Skin of body (tissue), 2 donors: ENCODE data around the gene CCDC34. TPM values are rescaled to one million over a fixed set of nuclear protein-coding genes. Genes with fewer than 3 reads are reported as not detected.

Experiments
- DNase-seq: peaks from one replicate; lab custom pipeline; 2025; lab: John Stamatoyannopoulos, UW
- total RNA-seq: library from RNA; depleted of rRNA; stranded (reverse); fragments of >200 nt; gene quantifications from one replicate; pipeline ENCODE4 v1.2.3, GENCODE V29; 2014

Gene CCDC34
- total RNA-seq, 1 donor from 2014 or later, result 12.1 TPM

GRCh38 chr11:27291302-27291889, 71.6 kb downstream of the CCDC34 start:
- DNase-seq, result no peak

DNA sequence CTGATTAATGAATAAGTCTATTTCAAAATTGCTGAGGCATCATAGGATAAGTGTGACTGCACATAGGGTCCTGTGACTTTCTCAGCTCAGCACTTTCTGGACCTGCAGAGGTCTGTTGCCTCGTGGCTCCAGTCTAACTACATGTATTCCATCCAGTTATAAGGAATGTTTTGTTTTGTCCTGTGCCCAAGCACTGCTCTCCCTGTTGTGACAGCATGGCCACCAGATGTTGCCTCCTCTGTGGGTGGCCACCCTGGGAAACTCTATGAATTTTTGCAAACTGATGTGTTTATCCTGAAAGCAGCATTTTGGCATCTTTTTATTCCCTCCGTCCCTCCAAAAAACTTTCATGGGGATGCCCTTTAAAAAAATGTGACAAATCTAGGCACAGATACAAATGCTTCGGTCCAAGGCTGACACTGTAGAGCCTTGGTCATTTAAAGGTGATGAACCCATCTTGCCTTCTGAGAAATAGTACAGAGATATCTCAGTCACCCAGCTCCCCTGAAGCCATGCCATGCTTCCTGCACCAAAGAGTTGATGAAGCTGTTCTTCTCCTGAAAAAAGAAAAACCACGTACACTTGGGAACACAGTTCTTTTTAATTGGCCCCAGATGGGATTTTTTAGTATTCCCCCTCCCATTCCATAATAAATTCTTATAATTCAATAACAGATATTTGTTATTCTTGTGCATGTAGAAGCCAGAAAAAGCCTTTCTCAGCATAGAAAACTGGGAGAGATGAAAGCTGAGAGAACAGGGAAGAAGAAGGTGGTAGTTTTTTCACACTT, 72.6 kb downstream of the CCDC34 start:
- peak; percentile 78 for DNase-seq

Other genes with a start within 250 kb of the CCDC34 start
- gene LGR4, start 109.6 kb upstream of the CCDC34 start, total RNA-seq, result 142 TPM
- 55.7 TPM for gene LIN7C, start 143.6 kb upstream of the CCDC34 start, total RNA-seq